Mesenchymal stem cell (in vitro differentiated cells and primary cell): ENCODE results near the gene PREB.

ENCODE experiments used
- DNase-seq: peaks from one replicate; pipeline ENCODE4 v3.0.0-alpha.2; 2013
- H2AFZ ChIP-seq: one replicate; pipeline ENCODE4 v1.6.1; 2013; ENCODE audit warnings: low read depth, mild to moderate bottlenecking, control low read depth, inconsistent platforms, low read length, moderate library complexity
- H2AK5ac ChIP-seq: 2 replicates; pipeline ENCODE4 v1.6.1; 2013; ENCODE audit warnings: low read length, moderate library complexity, mild to moderate bottlenecking, inconsistent platforms; ENCODE audit not compliant: severe bottlenecking
- H2BK120ac ChIP-seq: one replicate; pipeline ENCODE4 v1.6.1; 2013; ENCODE audit warnings: low read depth, mild to moderate bottlenecking, inconsistent platforms, low read length, moderate library complexity
- H2BK12ac ChIP-seq, 2 experiments: one replicate each; pipeline ENCODE4 v1.6.1; 2013; ENCODE audit warnings: inconsistent platforms in 2 of 2, low read length in 2 of 2, mild to moderate bottlenecking in 2 of 2, moderate library complexity in 2 of 2, control low read depth in 1 of 2
- H2BK15ac ChIP-seq: one replicate; pipeline ENCODE4 v1.6.1; 2013; ENCODE audit warnings: mild to moderate bottlenecking, low read depth, inconsistent platforms; ENCODE audit not compliant: poor library complexity, severe bottlenecking
- H2BK5ac ChIP-seq: 2 replicates; pipeline ENCODE4 v1.6.1; 2013; ENCODE audit warnings: low read depth, mild to moderate bottlenecking, low read length, control low read depth, inconsistent platforms; ENCODE audit not compliant: poor library complexity, severe bottlenecking
- H3K14ac ChIP-seq, 2 experiments: one replicate each; pipeline ENCODE4 v1.6.1; 2013; ENCODE audit warnings: inconsistent platforms in 2 of 2, low read length in 2 of 2, control low read depth in 1 of 2, mild to moderate bottlenecking in 1 of 2, moderate library complexity in 1 of 2
- H3K18ac ChIP-seq, 2 experiments: one replicate each; pipeline ENCODE4 v1.6.1; 2013; ENCODE audit warnings: inconsistent platforms in 2 of 2, low read length in 2 of 2, control low read depth in 1 of 2, low read depth in 1 of 2, mild to moderate bottlenecking in 1 of 2
- H3K23ac ChIP-seq, 2 experiments: one replicate each; pipeline ENCODE4 v1.6.1; 2013; ENCODE audit warnings: inconsistent platforms in 2 of 2, low read length in 2 of 2, mild to moderate bottlenecking in 2 of 2, moderate library complexity in 2 of 2, control low read depth in 1 of 2
- H3K27ac ChIP-seq: 2 replicates; pipeline ENCODE4 v1.5.1; 2013; ENCODE audit warnings: mild to moderate bottlenecking, moderate library complexity, low read length, control low read depth, inconsistent platforms; ENCODE audit not compliant: poor library complexity, severe bottlenecking
- H3K27me3 ChIP-seq, 2 experiments: 2 replicates each; pipeline versions ENCODE4 v1.6.1 to v1.7.0; 2013; ENCODE audit warnings: low read length in 2 of 2, mild to moderate bottlenecking in 2 of 2, moderate library complexity in 2 of 2, control low read depth in 1 of 2, inconsistent platforms in 1 of 2; ENCODE audit not compliant: control insufficient read depth in 1 of 2, insufficient read depth in 1 of 2
- H3K36me3 ChIP-seq, 2 experiments: 2 replicates each; pipeline versions ENCODE4 v1.6.1 to v1.7.0; 2013; ENCODE audit warnings: low read length in 2 of 2, control low read depth in 1 of 2, inconsistent platforms in 1 of 2, low read depth in 1 of 2, mild to moderate bottlenecking in 1 of 2; ENCODE audit not compliant: insufficient read depth in 2 of 2, control insufficient read depth in 1 of 2
- H3K4ac ChIP-seq, 2 experiments: one replicate each; pipeline ENCODE4 v1.6.1; 2013; ENCODE audit warnings: inconsistent platforms in 2 of 2, low read length in 2 of 2, mild to moderate bottlenecking in 2 of 2, moderate library complexity in 2 of 2, control low read depth in 1 of 2, low read depth in 1 of 2
- H3K4me1 ChIP-seq: 2 replicates; pipeline ENCODE4 v1.6.1; 2013; ENCODE audit warnings: low read depth, low read length, control low read depth; ENCODE audit not compliant: control insufficient read depth, insufficient read depth
- H3K4me2 ChIP-seq: 2 replicates; pipeline ENCODE4 v1.6.1; 2013; ENCODE audit warnings: low read length, mild to moderate bottlenecking, inconsistent platforms; ENCODE audit not compliant: poor library complexity, severe bottlenecking
- H3K4me3 ChIP-seq, 2 experiments: 2 replicates each; pipeline versions ENCODE4 v1.5.1 to v1.7.0; 2013; ENCODE audit warnings: low read length in 2 of 2, mild to moderate bottlenecking in 2 of 2, control low read depth in 1 of 2, low read depth in 1 of 2; ENCODE audit not compliant: insufficient read depth in 1 of 2
- H3K79me1 ChIP-seq: replicated peaks from 2 replicates; pipeline ENCODE4 v1.6.1; 2013; ENCODE audit warnings: mild to moderate bottlenecking, control low read depth, low read length, inconsistent platforms; ENCODE audit not compliant: poor library complexity, severe bottlenecking
- H3K9ac ChIP-seq: 2 replicates; pipeline ENCODE4 v1.7.0; 2013; ENCODE audit warnings: mild to moderate bottlenecking, low read length, moderate library complexity
- H3K9me3 ChIP-seq: 2 replicates; pipeline ENCODE4 v1.7.0; 2013; ENCODE audit warnings: mild to moderate bottlenecking, low read length; ENCODE audit not compliant: control insufficient read depth
- H4K8ac ChIP-seq: one replicate; pipeline ENCODE4 v1.6.1; 2013; ENCODE audit warnings: inconsistent platforms, mild to moderate bottlenecking, low read length, moderate library complexity
- H4K91ac ChIP-seq: one replicate; pipeline ENCODE4 v1.6.1; 2013; ENCODE audit warnings: mild to moderate bottlenecking, low read length, inconsistent platforms
- WGBS: methylation state at CpG from one replicate; pipeline ENCODE4 v1.1.7; 2013; ENCODE audit warnings: mixed read lengths; 5-methylcytosine and 5-hydroxymethylcytosine counted together

PREB gene

GRCh38 chr2:27139310-27139709 is 4.9 kb upstream of the PREB start, which contains the start of gene PRR30:
PRR30 (minus strand) TSS chr2:27139410; CDS start chr2:27138329, 1,081 bp downstream.
- no peak within 1 kb of the TSS for H2BK120ac ChIP-seq
- H3K79me1 ChIP-seq: no peaks in the 10 kb centered on the region
- no peak within 1 kb of the TSS for H2BK15ac ChIP-seq
- H2AFZ ChIP-seq: no peak within 1 kb of the TSS
- no peaks in the 10 kb centered on the region for H3K36me3 ChIP-seq
- no peak within 1 kb of the TSS for H3K14ac ChIP-seq
- no peak within 1 kb of the TSS for H3K23ac ChIP-seq
- H4K8ac ChIP-seq: no peak within 1 kb of the TSS
- no peak within 1 kb of the TSS for H2BK12ac ChIP-seq
- no peak within 1 kb of the TSS for H3K4me3 ChIP-seq
- no peak within 1 kb of the TSS for H3K27ac ChIP-seq
- no peak within 1 kb of the TSS for H2AK5ac ChIP-seq
- no peak for DNase-seq
- H3K4me2 ChIP-seq: no peak within 1 kb of the TSS
- no peak within 1 kb of the TSS for H3K18ac ChIP-seq
- peaks cover 7% of the 10 kb centered on the region for H3K9me3 ChIP-seq
- peaks cover 12 to 21% of the 10 kb centered on the region in 2 experiments for H3K27me3 ChIP-seq
- no peak within 1 kb of the TSS for H3K4ac ChIP-seq
- no peak within 1 kb of the TSS for H2BK5ac ChIP-seq
- WGBS: 86% methylated on average over 4 of the region's 4 CpGs
- H3K4me1 ChIP-seq: no peaks in the 10 kb centered on the region
- no peak within 1 kb of the TSS for H3K9ac ChIP-seq
- H4K91ac ChIP-seq: no peak within 1 kb of the TSS

- no peak overlapping the region for H3K4me3 ChIP-seq
- H3K18ac ChIP-seq: no peak overlapping the region
- peaks cover 5% of the 10 kb centered on the region for H3K4me1 ChIP-seq
- no peak overlapping the region for H3K14ac ChIP-seq
- H3K9ac ChIP-seq: no peak overlapping the region
- no peak overlapping the region for H2BK5ac ChIP-seq
- H2AK5ac ChIP-seq: no peak overlapping the region
- no peak overlapping the region for H3K4me2 ChIP-seq
- peaks cover 8 to 14% of the 10 kb centered on the region in 2 experiments for H3K27me3 ChIP-seq
- no peak overlapping the region for H2BK15ac ChIP-seq
- no peak overlapping the region for H3K23ac ChIP-seq
- H4K91ac ChIP-seq: no peak overlapping the region
- no peak overlapping the region for H3K27ac ChIP-seq
- 83% methylated on average over 7 of the region's 7 CpGs for WGBS
- H2BK120ac ChIP-seq: no peak overlapping the region
- H2AFZ ChIP-seq: no peak overlapping the region
- peaks cover 6% of the 10 kb centered on the region for H3K9me3 ChIP-seq
- H2BK12ac ChIP-seq: no peak overlapping the region
- peaks cover 6% of the 10 kb centered on the region for H3K79me1 ChIP-seq
- no peak for DNase-seq
- H3K4ac ChIP-seq: no peak overlapping the region
- peaks cover 1 to 4% of the 10 kb centered on the region in 2 experiments for H3K36me3 ChIP-seq
- no peak overlapping the region for H4K8ac ChIP-seq
These were observed 3.7 kb upstream of the PREB start for GRCh38 chr2:27138111-27138510.

GRCh38 chr2:27137322-27137935 is 3.0 kb upstream of the PREB start:
- Histone ChIP-seq H3K18ac (no peak overlapping the region), H3K4me3 (no peak overlapping the region), H3K36me3 (peaks cover 8 to 10% of the 10 kb centered on the region in 2 experiments), H3K4me1 (peaks cover 11% of the 10 kb centered on the region), H2AFZ (no peak overlapping the region), H3K27me3 (peaks cover 3 to 10% of the 10 kb centered on the region in 2 experiments), H2BK15ac (peak overlapping the region; percentile 64), H3K4me2 (no peak overlapping the region), H2AK5ac (no peak overlapping the region), H3K79me1 (peaks cover 13% of the 10 kb centered on the region), H3K27ac (no peak overlapping the region), H2BK120ac (no peak overlapping the region), H2BK5ac (no peak overlapping the region), H4K8ac (no peak overlapping the region), H3K23ac (no peak overlapping the region), H3K4ac (no peak overlapping the region), H4K91ac (no peak overlapping the region), H3K9ac (no peak overlapping the region), H2BK12ac (no peak overlapping the region), H3K9me3 (no peaks in the 10 kb centered on the region), H3K14ac (no peak overlapping the region)
- 93% methylated on average over 21 of the region's 21 CpGs for WGBS
- DNase-seq: no peak

GRCh38 chr2:27136751-27137150 is 2.3 kb upstream of the PREB start:
- H3K27me3 ChIP-seq: peaks cover 3 to 10% of the 10 kb centered on the region in 2 experiments

More at GRCh38 chr2:27136751-27137150, 2.3 kb upstream of the PREB start:
- Histone ChIP-seq H2AK5ac (no peak overlapping the region), H2BK5ac (no peak overlapping the region), H4K91ac (no peak overlapping the region), H3K4ac (no peak overlapping the region), H3K4me3 (no peak overlapping the region), H2BK120ac (no peak overlapping the region), H3K79me1 (peaks cover 19% of the 10 kb centered on the region), H3K9me3 (no peaks in the 10 kb centered on the region), H3K4me2 (no peak overlapping the region), H2BK15ac (no peak overlapping the region), H3K27ac (no peak overlapping the region), H3K23ac (no peak overlapping the region), H3K4me1 (peaks cover 13% of the 10 kb centered on the region), H3K18ac (no peak overlapping the region), H3K36me3 (peaks cover 15 to 17% of the 10 kb centered on the region in 2 experiments), H3K14ac (no peak overlapping the region), H3K9ac (no peak overlapping the region), H2AFZ (no peak overlapping the region), H4K8ac (no peak overlapping the region), H2BK12ac (no peak overlapping the region)
- 89% methylated on average over 7 of the region's 7 CpGs for WGBS
- DNase-seq: no peak
